Hematopoietic multipotent progenitor cell treated with erythropoietin and hydrocortisone succinate and interleukin-3 and kit ligand, for 8 days (in vitro differentiated cells): ENCODE results near the gene LEFTY2.
A peak's percentile ranks its signal among the peaks of the same experiment; 100 is the strongest.
"Not testable (repeated sequence)": the region's sequence is repeated elsewhere in the genome, so short reads cannot be mapped to it uniquely, and the experiment has no call there.

Experiments
- DNase-seq: peaks from one replicate; pipeline ENCODE4 v3.0.0-alpha.2; 2015

The LEFTY2 gene, protein sequence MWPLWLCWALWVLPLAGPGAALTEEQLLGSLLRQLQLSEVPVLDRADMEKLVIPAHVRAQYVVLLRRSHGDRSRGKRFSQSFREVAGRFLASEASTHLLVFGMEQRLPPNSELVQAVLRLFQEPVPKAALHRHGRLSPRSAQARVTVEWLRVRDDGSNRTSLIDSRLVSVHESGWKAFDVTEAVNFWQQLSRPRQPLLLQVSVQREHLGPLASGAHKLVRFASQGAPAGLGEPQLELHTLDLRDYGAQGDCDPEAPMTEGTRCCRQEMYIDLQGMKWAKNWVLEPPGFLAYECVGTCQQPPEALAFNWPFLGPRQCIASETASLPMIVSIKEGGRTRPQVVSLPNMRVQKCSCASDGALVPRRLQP

GRCh38 chr1:225941187-225941941, at the start of gene LEFTY2:
LEFTY2 (minus strand) TSS chr1:225941220; CDS start chr1:225941140, 80 bp downstream.
- no peak for DNase-seq

- peak; percentile 73 for DNase-seq
Observed at GRCh38 chr1:225987491-225988316, 46.7 kb upstream of the LEFTY2 start.

DNA sequence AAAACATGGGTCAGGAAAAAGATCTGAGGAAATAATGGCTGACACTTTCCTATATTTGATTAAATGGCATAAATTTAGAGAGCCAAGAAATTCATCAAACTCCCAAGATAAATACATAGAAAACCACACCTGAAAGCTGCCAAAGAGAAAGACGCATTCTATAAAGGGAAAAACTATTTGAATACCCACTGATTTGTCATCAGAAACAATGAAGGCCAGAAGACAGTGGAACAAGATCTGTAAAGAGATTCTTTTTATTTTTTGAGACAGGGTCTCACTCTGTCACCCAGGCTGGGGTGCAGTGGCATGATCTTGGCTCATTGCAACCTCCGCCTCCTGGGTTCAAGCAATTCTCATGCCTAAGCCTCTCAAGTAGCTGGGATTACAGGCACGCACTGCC, 40.7 kb upstream of the LEFTY2 start:
- no peak for DNase-seq

DNA sequence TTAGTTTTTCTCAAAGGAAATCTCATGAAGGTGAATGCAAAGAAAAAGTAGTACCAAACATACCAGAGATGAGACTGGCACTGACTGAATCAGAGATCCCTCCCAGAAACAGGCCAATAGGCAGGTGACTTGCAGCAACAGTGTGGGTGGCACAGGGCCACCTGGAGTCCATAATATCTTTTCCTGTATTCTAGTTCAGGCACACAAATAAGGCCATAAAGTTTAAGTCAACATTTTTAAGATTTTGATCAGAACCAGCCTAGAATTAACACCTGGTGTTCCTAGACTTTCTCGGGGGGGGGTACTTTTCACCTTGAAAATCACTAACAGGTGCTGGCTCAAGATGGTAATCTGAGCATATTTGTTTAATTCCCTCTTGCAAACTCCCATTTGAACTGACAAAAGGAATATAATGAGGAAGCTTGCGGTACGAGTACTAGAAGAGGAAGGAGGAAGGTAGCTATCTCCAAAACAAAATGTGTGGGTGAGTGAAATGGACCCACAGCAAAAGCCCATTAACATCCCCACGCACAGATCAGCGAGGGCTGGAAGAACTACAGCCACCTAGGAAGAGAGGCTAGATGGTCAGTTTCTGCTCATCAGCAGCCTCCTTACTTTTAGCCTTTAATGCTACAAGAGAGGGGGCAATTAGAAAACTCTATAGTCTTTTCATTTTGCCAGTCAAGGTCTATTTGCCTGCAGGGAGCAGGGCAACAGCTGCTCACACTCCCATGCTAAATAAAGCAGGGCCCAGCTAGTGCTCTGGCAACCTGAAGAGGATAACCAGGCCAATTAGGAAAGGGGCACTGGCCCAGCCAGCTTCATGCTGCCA, 39.2 kb upstream of the LEFTY2 start:
- no peak for DNase-seq

DNA sequence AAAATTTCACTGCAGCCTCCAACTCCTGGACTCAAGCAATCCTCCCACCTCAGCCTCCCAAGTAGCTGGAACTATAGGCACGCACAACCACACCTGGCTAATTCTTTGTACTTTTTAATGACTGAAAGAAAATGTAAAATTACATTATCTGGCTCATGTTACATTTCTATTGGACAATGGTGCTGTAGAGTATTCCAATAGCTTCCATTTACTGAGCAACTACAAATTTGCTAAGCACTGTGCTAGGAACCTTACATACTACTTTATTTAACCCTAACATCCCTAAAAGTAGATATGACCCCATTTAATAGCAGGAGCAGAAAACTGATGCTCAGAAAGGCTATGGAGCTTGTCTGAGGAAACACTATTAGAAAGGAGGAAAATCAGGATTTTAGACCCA, 38.4 kb upstream of the LEFTY2 start:
- no peak for DNase-seq

DNA sequence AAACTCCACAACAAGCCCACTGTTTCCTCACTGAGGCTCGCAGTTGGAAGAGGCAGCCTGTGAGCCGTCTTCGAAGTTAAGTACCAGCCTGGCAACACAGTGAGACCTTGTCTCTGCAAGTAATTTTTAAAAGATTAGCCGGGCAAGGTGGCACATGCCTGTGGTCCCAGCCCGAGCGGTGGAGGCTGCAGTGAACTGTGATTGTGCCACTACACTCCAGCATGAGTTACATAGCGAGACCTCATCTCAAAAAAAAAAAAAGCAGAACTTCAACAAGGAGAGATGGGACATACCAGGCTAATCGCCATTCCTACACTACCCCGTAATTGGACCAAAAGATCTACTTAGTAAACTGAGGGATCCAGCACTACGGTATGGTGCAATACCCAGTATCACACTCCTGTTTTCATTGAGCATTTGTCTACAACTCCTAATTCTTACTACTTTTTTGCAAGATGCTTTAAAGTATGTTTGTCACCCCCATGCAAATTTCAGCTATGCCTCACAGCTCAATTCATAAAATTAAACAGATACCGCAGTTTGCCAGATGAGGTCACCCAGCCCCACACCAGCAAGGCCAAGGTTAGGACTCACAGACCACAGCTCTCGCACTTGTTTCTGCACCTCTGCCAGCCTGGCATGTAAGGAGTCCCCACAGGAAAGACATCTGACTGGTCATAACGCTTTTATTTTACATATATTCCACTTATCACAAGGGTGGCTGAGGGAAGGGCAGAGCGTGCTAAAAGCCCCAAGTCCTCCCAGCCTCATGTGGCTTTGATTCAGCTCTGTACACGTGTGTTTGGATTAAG, 37.1 kb upstream of the LEFTY2 start:
- DNase-seq: peak; percentile 35

- not testable (repeated sequence) for DNase-seq
Observed at GRCh38 chr1:225975146-225975545, 34.1 kb upstream of the LEFTY2 start.

- DNase-seq: no peak
Observed at GRCh38 chr1:225974454-225974853, 33.4 kb upstream of the LEFTY2 start.

- peak; percentile 54 for DNase-seq
Observed at GRCh38 chr1:225973158-225973557, 32.1 kb upstream of the LEFTY2 start.

DNA sequence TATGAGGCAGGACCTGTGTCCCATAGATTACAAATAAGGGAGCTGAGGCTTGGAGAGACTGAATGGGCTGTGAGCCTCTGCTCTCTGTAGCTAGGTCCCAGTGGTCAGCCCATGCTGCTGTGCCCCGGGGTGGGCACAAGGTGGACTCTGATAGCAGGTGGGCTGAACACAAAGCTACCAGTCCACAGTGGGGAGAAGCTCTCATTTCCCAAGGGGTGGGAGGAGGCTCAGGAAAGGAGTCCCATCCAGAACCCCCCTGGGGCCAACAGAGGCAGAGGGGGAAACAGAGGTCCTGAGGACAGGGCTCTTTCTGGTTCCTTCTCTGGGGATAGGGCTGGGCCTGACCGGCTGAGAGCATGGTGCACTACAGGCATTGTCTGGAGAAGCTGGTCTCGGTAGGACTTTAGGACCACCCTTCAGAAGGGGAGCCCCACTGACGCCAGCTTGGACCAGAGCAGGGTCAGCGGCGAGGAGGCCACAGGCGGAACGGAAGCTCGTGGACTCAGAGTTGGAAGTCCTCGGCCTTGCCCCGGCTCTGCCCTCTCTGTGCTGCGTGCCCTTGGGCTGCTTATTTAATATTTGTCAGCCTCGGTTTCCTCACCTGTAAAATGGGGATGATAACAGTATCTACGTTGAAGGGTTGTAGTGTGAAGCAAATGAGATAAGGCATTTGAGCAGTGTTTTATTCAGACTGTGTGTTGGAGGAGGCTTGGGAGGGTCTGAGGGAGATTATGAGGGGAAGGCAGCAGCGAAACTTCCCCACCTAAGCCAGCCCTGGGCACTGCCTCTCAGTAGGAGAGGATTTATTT, 31.5 kb upstream of the LEFTY2 start:
- DNase-seq: no peak

DNA sequence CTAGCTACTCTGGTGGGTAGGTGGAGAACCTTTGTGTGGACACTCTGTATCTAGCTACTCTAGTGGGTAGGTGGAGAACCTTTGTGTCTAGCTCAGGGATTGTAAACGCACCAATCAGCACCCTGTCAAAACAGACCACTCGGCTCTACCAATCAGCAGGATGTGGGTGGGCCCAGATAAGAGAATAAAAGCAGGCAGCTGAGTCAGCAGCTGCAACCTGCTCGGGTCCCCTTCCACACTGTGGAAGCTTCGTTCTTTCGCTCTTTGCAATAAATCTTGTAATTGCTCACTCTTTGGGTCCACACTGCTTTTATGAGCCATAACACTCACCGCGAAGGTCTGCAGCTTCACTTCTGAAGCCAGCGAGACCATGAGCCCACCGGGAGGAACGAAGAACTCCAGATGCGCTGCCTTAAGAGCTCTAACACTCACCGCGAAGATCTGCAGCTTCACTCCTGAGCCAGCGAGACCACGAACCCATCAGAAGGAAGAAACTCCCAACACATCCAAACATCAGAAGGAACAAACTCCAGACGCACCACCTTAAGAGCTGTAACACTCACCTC, 29.7 kb upstream of the LEFTY2 start:
- not testable (repeated sequence) for DNase-seq

DNA sequence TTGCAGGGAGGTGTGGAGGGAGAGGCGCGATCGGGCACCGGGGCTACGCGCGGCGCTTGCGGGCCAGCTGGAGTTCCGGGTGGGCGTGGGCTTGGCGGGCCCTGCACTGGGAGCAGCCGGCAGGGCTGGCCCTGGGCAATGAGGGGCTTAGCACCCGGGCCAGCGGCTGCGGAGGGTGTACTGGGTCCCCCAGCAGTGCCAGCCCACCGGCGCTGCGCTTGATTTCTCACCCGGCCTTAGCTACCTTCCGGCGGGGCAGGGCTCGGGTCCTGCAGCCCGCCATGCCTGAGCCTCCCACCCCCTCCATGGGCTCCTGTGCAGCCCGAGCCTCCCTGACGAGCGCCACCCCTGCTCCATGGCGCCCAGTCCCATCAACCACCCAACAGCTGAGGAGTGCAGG, 28.7 kb upstream of the LEFTY2 start:
- not testable (repeated sequence) for DNase-seq

- no peak for DNase-seq
Observed at GRCh38 chr1:225965231-225965630, 24.2 kb upstream of the LEFTY2 start.

GRCh38 chr1:225963735-225964530, 22.9 kb upstream of the LEFTY2 start:
- no peak for DNase-seq

DNA sequence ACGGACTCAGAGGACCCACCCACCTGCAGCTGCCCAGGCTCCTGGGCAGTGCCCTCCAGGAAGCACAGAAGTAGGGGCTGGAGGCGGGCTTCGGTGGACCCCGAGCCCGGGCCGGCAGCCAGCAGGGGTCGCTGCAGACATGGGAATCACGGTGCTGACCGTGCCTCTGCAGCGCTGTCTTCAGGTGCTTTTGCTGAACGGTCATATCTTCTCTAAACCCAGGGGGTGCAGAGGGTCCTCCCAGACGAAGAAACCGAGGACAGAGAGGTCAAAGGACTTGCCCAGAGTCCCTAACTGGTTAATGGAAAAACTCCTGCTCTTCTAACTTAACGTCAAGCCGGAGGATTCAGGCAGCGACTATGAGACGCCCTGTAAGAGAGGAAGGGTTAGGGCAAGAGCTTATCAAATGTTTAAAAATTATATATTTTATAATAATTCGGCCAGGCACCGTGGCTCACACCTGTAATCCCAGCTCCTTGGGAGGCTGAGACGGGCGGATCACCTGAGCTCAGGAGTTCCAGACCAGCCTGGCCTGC, 21.5 kb upstream of the LEFTY2 start:
- DNase-seq: peak; percentile 55

- no peak for DNase-seq
Observed at GRCh38 chr1:225961659-225962439, 20.8 kb upstream of the LEFTY2 start.

- DNase-seq: no peak
Observed at GRCh38 chr1:225958041-225958440, 17.0 kb upstream of the LEFTY2 start.

DNA sequence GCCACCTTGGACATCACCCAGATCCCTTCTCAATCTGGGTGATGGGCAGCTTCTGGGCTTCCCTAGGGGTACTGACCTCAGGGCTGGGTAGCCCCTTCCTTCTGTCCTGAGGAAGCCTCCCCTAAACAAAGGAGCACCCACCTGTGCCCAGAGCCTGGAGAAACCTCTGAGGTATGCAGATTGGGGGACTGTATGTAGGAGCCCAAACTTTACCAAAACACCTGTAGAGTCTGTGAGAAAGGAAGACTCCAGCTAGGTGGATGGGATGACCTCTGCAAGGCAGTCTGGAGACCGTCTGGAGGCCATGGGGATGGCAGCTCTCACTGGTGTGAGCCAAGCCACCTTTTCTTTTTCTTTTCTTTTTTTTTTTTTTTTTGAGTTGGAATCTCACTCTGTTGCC, 13.7 kb upstream of the LEFTY2 start:
- no peak for DNase-seq
